Measurements from ENCODE around the gene AFM. TPM values are rescaled to one million over a fixed set of nuclear protein-coding genes. Genes with fewer than 3 reads are reported as not detected.

AFM gene, protein sequence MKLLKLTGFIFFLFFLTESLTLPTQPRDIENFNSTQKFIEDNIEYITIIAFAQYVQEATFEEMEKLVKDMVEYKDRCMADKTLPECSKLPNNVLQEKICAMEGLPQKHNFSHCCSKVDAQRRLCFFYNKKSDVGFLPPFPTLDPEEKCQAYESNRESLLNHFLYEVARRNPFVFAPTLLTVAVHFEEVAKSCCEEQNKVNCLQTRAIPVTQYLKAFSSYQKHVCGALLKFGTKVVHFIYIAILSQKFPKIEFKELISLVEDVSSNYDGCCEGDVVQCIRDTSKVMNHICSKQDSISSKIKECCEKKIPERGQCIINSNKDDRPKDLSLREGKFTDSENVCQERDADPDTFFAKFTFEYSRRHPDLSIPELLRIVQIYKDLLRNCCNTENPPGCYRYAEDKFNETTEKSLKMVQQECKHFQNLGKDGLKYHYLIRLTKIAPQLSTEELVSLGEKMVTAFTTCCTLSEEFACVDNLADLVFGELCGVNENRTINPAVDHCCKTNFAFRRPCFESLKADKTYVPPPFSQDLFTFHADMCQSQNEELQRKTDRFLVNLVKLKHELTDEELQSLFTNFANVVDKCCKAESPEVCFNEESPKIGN
- total RNA-seq = not detected in 2 replicates

DNA sequence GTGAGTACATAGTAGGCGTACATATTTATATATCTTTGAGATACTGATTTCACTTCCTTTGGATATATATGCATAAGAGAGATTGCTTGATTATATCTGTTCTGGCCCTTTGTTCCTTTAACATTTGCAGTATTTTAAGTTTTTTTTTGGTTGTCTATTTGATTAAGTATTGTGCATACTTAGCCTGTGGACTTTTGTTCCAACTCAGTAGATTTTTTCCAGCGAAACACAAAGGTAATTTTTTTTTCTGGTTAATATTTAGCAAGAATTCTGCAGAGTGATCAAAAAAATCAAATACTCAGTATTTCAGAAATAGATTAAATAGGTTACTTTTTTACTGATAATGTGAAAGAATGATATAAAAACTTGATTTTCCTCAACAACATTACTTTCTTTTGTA, at the start of gene AFM:
AFM (plus strand) TSS at position 388 of the 400 bp plus-strand sequence. CDS start 31 bp downstream, outside the sequence.

DNA sequence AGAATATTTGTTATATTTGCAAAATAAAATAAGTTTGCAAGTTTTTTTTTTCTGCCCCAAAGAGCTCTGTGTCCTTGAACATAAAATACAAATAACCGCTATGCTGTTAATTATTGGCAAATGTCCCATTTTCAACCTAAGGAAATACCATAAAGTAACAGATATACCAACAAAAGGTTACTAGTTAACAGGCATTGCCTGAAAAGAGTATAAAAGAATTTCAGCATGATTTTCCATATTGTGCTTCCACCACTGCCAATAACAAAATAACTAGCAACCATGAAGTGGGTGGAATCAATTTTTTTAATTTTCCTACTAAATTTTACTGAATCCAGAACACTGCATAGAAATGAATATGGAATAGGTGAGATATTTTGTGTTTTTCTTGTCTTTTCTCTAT, 45.6 kb upstream of the AFM start, which contains the start of gene AFP:
AFP (plus strand) TSS at position 238 of the 400 bp plus-strand sequence; CDS start at position 280, 42 bp downstream.

Other genes with a start within 250 kb of the AFM start
- gene ANKRD17, start 222.9 kb upstream of the AFM start, total RNA-seq = 31.9 and 37.5 TPM in 2 replicates
- 0.39 and 1.1 TPM in 2 replicates for gene ALB, start 77.5 kb upstream of the AFM start, total RNA-seq
- gene AFP, start 45.5 kb upstream of the AFM start, total RNA-seq = 0.13 TPM in 1 of 2 replicates, not detected in the other
- gene RASSF6, start 138.7 kb downstream of the AFM start, total RNA-seq = 0.26 TPM in 1 of 2 replicates, not detected in the other

All from epithelial cell of alveolus of lung (primary cell).